GM21717 (cell line): ENCODE data around the gene GID4.

Source experiments
- ATAC-seq: cut with Tn5 transposase; IDR thresholded peaks from one replicate; pipeline ENCODE4 v1.9.1; 2021; ENCODE audit warnings: mild to moderate bottlenecking, moderate library complexity; ENCODE audit not compliant: unreplicated experiment

The GID4 gene

GRCh38 chr17:18042983-18043382 is 3.8 kb downstream of the GID4 start:
- no peak for ATAC-seq

GRCh38 chr17:18043491-18043890 is 4.3 kb downstream of the GID4 start:
- no peak for ATAC-seq

DNA sequence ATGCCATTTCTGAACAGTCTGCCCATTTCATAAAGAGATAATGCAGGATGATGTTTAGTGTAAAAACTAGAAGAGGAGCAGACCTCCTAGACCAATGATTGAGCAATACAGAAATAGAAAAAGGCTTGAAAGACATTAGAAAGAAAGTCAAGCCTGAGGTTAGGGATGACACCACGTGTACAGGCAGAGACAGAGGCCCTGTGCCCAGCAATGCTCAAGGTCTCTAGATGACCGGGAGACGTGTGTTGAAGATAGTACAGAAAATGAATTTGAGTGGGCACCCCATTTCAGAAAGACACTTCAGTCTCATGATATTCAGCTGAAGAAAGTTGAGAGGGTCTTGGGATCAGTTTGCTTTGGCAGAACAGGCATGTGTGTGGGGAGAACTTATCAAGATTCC is 5.4 kb downstream of the GID4 start:
- no peak for ATAC-seq

DNA sequence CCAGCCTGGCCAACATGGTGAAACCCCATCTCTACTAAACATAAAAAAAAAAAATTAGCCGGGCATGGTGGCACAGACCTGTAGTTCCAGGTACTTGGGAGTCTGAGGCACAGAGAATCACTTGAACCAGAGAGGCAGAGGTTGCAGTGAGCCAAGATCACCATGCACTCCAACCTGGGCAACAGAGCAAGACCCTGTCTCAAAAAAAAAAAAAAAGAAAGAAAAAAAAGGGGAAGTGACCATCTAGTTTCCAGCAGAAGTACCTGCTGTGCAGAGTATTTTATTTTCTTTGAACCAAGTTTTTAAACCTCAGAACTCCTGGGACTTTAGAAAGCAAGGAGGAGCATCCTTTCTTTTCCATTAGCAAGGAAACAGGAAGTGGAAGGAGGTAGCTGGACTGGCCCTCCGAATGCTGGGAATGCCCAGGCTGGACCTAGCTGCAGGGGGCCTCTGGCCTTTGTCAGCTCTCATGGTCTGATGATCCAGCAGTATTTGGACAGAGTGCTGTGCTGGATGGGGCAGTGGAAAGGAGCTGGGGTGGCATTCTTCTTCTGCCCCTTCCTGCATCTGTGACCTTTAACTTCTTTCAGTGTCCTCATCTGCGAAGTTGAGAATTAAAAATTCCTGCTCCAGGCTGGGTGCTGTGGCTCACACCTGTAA is 6.6 kb downstream of the GID4 start:
- no peak for ATAC-seq

DNA sequence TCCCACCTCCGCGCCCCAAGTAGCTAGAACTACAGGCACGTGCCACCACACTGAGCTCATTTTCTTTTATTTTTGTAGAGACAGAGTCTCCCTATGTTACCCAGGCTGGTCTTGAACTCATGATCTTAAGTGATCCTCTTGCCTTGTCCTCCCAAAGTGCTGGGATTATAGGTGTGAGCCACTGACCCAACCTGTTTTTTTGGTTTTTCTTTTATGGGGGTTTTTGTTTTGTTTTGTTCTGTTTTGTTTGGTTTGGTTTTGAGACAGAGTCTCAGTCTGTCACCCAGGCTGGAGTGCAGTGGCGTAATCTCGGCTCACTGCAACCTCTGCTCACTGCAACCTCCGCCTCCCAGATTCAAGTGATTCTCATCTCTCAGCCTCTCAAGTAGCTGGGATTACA is 16.4 kb downstream of the GID4 start:
- no peak for ATAC-seq

DNA sequence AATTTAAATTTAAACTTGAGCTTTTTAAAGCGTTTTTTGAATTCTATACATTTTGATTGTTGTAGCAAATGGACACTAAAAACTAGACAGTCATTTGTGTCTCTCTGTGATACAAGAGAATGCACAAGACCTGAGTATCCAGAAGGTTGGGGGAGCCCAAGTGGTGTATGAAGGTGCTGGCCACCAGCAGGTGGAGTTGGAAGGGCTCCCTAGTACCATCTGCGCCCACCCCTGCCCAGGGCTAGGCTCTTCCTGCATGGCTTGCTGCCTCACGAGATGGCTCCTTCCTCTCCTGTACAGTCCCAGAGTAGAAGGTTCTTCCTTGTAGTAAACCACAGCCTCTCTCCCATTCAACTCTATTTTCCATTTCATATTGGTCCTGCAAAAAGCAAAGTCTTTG is 17.0 kb downstream of the GID4 start:
- no peak for ATAC-seq

DNA sequence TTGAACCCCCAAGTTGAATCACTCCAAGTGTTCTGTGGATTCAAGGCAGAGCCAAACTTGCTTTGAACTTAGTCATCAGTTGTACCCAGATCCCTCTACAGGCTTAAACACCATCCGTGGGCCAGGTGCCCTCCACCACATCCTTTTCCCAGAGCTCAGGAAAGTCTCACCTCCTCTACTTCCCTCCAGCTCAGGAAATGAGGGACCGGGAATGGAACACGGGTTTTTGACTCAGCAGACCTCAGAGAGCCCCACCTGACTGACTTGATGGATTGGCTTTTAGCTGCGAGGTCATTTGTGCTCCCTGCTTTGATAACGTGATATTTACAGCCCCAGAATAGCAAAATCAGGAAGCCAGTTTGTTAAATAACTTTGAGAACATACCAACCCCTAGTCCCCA is 20.1 kb downstream of the GID4 start:
- no peak for ATAC-seq

GRCh38 chr17:18064053-18064452 is 24.8 kb downstream of the GID4 start:
- no peak for ATAC-seq

GRCh38 chr17:18065546-18065945 is 26.3 kb downstream of the GID4 start:
- ATAC-seq, result no peak

DNA sequence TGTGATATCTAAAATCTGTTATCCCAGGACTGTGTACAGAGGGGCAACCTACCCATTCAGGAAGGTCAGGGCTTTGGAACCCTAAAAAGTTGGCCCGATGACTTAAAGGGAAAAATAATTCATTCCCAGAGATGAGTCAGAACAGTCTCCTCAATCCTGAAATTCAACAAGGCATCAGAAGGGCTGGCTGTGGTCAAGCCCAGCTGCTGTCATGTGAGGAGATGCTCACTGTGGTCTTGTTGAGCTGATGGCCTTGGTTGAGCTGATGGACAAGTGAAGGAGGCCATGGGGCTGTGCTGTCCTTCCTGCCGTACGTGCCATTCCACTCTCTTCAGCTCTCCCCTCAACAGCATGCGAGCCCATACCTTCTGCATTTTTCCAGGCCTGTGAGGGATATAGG is 27.7 kb downstream of the GID4 start:
- no peak for ATAC-seq

DNA sequence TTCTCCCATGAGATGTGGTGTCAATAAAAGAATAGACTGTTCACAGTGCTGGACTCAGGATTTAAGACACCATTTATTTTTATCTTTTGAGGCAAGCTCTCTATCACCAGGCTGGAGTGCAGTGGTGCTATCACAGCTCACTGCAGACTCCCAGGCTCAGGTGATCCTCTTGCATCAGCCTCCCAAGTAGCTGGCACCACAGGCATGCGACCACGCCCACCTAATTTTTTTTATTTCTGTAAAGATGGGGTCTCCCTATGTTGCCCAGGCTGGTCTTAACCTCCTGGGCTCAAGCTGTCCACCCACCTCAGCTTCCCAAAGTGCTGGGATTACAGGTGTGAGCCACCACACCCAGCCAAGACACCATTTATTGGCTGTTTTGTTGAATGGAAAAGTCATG is 29.9 kb downstream of the GID4 start:
- ATAC-seq, result no peak

DNA sequence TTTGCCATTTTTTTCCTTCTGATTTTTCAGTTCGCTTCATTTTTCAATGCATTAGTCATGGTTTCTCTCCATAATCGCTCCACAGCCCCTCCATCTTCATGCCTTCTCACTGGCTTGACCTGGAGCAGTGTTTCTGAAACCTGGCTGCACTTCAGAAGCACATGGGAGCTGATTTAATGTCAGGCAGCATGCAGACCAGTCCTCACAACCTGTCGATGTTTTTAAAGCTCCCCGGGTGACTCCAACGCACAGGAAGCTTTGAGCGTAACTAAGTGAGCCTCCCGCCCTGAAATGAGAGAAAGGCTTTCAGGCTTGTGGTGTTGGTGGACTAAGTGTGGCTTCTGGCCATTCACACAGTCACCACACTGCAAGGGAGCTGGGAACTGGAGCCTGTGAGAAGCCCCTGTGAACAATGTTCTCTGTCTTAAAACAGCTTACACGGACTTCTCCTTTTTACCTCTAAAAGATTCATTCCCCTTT is 31.7 kb downstream of the GID4 start:
- no peak for ATAC-seq

DNA sequence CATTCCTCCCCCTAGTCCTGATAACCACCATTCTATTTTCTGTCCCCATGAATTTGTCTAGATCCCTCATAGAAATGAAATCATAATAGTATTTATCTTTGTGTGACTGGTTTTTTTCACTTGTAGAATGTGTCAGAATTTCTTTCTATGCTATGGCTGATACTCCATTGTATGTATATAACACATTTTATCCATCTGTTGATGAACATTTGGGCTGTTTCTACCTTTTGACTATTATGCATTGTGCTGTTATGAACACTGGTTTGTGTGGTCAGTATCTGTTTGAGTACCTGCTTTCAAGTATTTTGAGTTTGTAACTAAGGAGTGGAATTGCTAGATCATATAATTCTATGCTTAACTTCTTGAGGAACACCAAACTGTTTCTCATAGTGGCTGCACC is 32.5 kb downstream of the GID4 start:
- no peak for ATAC-seq

DNA sequence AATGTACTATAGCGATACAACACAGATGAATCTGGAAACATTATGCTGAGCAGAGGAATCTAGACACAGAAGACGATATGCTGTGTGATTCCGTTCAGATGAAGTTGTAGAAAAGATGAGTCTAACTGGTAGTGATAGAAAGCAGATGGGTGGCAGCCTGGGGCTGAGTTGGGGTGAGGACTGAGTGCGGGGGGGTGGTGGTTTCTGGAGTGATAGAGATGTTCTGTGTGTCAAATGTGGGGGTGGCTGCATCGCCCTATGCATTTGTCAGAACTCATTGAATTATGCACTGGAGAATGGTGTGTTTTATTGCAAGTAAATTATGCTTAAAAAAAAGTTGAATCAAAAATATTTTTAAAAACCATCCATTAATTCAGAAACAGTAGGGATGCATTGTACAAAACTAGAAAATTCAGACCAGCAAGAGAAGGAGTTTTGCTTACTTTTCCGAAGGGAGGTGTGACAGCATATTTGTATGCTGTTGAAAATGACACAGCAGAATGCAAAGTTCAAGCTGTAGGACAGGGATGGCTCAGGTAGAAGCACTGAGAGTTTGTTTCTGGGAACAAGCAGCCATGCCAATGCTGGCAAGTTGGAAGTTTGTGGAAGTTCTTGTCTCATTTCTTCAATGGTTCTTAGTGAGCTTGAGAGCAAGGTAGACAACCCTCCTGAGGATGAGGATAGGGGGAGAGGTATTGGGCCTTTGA is 35.5 kb downstream of the GID4 start:
- no peak for ATAC-seq

DNA sequence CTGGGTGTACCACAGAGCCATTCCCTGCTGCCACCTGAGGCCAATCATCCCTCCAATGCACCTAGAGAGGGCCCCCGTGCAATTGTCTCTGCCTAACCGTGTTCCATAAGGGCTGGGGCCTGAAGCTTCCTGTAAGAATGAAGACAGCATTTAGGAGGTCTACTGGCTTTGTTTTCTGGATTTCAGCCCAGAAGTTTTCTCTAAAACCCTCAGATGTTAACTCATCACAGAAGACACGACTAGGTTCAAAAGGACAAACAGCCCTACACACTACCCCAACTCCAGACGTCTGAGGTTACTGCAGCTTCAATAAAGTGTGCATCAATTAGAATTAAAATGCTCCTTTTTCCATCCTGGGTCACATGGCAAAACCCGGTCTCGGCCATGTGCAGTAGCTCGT is 37.7 kb downstream of the GID4 start:
- ATAC-seq, result no peak

- ATAC-seq, result no peak
Measured at GRCh38 chr17:18079543-18079942, 40.3 kb downstream of the GID4 start.

- no peak for ATAC-seq
Measured at GRCh38 chr17:18084256-18084655, 45.0 kb downstream of the GID4 start.

DNA sequence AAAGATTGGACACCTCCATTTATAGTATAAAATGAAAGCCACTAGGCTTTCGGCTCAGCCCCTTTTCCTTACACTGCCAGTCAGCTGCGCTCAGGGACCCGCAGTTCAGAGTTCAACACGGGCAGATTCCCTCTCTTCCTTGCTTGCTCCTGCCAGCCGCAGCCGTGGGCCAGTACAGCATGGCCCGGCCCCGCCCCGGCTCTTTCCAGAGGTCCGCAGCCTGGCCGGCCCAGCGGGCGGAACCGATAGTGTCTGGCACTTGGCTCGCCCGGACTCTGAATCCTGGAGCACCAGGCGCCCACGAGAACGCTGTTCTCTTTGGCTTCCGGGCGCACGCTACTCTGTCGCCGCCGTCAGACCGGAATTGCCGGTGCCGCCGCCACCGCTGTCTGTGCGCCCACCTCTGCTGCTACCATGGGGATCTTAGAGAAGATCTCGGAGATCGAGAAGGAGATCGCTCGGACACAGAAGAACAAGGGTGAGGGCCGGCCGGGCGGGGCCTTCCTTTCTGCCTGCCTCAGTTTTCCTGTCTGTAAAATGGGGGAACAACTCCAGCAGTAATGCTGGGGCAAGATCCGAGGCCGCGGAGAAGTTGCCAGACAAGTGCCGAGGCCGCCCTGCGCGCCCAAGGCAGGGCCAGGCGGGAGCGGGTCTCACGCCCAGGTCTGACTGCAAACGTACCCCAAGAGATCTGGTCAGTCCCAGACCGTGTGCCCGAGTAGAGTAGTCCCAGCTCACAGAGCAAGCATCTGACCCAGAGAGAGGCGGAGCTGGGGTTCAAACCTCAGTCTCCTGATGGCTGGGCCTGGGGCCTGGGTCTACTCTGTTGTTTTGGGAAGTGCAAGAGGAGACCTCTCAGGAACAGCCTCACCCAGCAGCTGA is 48.6 kb downstream of the GID4 start, which contains the start of gene DRG2:
Gene DRG2 (plus strand): TSS at position 339 of the 882 bp plus-strand sequence. CDS start 76 bp downstream, at position 415.
- ATAC-seq, result peak; percentile 71

GRCh38 chr17:18089613-18090012 is 50.4 kb downstream of the GID4 start:
- ATAC-seq, result no peak

- ATAC-seq, result no peak
Measured at GRCh38 chr17:18093616-18094408, 54.6 kb downstream of the GID4 start.

GRCh38 chr17:18094409-18094807 is 55.2 kb downstream of the GID4 start:
- no peak for ATAC-seq
